A375 (cell line): ENCODE measurements around the gene NUDT17. TPM values are rescaled to one million over a fixed set of nuclear protein-coding genes. Genes with fewer than 3 reads are reported as not detected.

Experiments
- small RNA-seq: library from RNA; depleted of rRNA; stranded (forward); fragments of <200 nt; gene quantifications from one replicate; pipeline ENCODE3, GENCODE V24; 2014
- total RNA-seq: library from RNA; depleted of rRNA; stranded (reverse); fragments of >200 nt; shearing (Covaris generic); gene quantifications from 2 replicates; pipeline ENCODE4 v1.2.3, GENCODE V29; 2014; rRNA removed

NUDT17 gene
- 11.0 and 12.1 TPM in 2 replicates for total RNA-seq

GRCh38 chr1:145845514-145846161 is at the start of gene NUDT17:
NUDT17 (plus strand) TSS chr1:145845630; CDS start chr1:145845641, 11 bp downstream.

GRCh38 chr1:145823565-145824498 is 21.6 kb upstream of the NUDT17 start, which contains the start of the genes POLR3C and RNF115:
POLR3C (plus strand) TSS chr1:145824200; CDS start chr1:145825777, 1,577 bp downstream.
RNF115 (minus strand) TSS chr1:145824095; CDS start chr1:145823873, 222 bp downstream.

DNA sequence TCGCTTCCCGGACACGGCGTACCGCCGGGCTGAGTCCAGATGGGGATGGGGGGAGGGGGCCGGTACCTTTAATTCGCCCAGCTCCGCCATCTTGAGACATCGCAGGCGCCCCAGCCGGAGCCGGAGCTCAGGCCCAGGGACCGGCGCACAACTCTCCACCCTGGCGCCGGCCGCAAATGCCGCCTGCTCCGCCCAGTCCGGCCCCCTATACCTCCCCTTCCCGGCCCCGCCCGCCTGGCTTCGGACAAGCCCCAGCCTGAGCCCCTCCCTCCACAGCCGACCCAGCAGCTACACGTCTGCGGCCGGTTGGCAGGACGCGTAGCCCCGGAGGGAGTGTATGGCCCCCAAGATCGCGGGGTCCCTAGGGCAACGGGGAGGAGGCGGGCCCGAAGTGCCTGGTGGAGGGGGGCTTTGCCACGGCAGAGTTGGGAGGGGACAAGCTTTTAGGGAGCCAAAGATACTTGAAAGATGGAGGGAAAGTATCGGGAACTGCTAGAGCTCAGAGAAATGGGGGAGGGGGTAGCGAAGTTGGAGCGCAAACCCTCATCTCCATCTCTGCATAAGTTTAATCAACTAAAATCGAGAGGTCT is 13.6 kb downstream of the NUDT17 start, which contains the start of gene PIAS3:
Gene PIAS3 (minus strand): TSS at position 181 of the 590 bp plus-strand sequence. CDS start 91 bp downstream, at position 90.

GRCh38 chr1:145885738-145886287 is 40.4 kb downstream of the NUDT17 start, which contains the start of gene ANKRD35:
ANKRD35 (minus strand) TSS chr1:145885866; CDS start chr1:145885758, 108 bp downstream.

Small RNA genes within 50 kb of the gene (small RNA-seq; reads per million reads assigned to genes)
- not detected for gene MIR6736

Other genes with a start within 250 kb of the NUDT17 start
- gene GPR89A, start 237.6 kb upstream of the NUDT17 start, total RNA-seq: 19.1 and 20.0 TPM in 2 replicates
- gene PDZK1, start 138.3 kb upstream of the NUDT17 start, total RNA-seq: 0.49 and 1.2 TPM in 2 replicates
- gene CD160, start 126.1 kb upstream of the NUDT17 start, total RNA-seq: not detected in 2 replicates
- gene RNF115, start 21.5 kb upstream of the NUDT17 start, total RNA-seq: 13.4 and 14.5 TPM in 2 replicates
- gene POLR3C, start 21.4 kb upstream of the NUDT17 start, total RNA-seq: 79.1 and 86.5 TPM in 2 replicates
- 14.6 and 17.5 TPM in 2 replicates for gene PIAS3, start 13.5 kb downstream of the NUDT17 start, total RNA-seq
- not detected in 2 replicates for gene ANKRD35, start 40.2 kb downstream of the NUDT17 start, total RNA-seq
- gene ITGA10, start 64.4 kb downstream of the NUDT17 start, total RNA-seq: 10.7 and 13.1 TPM in 2 replicates
- gene PEX11B, start 73.1 kb downstream of the NUDT17 start, total RNA-seq: 19.3 and 21.5 TPM in 2 replicates
- gene RBM8A, start 81.9 kb downstream of the NUDT17 start, total RNA-seq: 484 and 545 TPM in 2 replicates
- gene LIX1L, start 112.4 kb downstream of the NUDT17 start, total RNA-seq: 21.2 and 25.6 TPM in 2 replicates
- 2.0 and 2.5 TPM in 2 replicates for gene ANKRD34A, start 118.9 kb downstream of the NUDT17 start, total RNA-seq
- 19.6 and 22.0 TPM in 2 replicates for gene POLR3GL, start 119.1 kb downstream of the NUDT17 start, total RNA-seq
- gene TXNIP, start 150.9 kb downstream of the NUDT17 start, total RNA-seq: 36.2 and 41.8 TPM in 2 replicates
- gene HJV, start 176.1 kb downstream of the NUDT17 start, total RNA-seq: not detected in 2 replicates